KOPT-K1 (cell line): Measurements from ENCODE around the gene GJB3.
"Not testable (repeated sequence)": the region's sequence is repeated elsewhere in the genome, so short reads cannot be mapped to it uniquely, and the experiment has no call there.

Experiments used
- H3K27ac ChIP-seq: fragments of 200-600 bp; sonication (generic); 2 replicates; pipeline ENCODE4 v1.5.1; 2016; ENCODE audit warnings: antibody characterized with exemption, mild to moderate bottlenecking, low read depth, low read length; ENCODE audit not compliant: poor library complexity, severe bottlenecking
- H3K36me3 ChIP-seq: fragments of 200-600 bp; sonication (generic); 2 replicates; pipeline ENCODE4 v1.5.1; 2017; ENCODE audit warnings: antibody characterized with exemption, mild to moderate bottlenecking, low read length, moderate library complexity; ENCODE audit not compliant: insufficient read depth
- H3K9me3 ChIP-seq: fragments of 200-600 bp; sonication (generic); 2 replicates; pipeline ENCODE4 v1.5.1; 2017; ENCODE audit warnings: antibody characterized with exemption, low read length, mild to moderate bottlenecking; ENCODE audit not compliant: insufficient read depth, poor library complexity, severe bottlenecking

The GJB3 gene

GRCh38 chr1:34787461-34788420 lies 6.7 kb downstream of the GJB3 start:
- Histone ChIP-seq H3K27ac (no peak overlapping the region), H3K9me3 (no peaks in the 10 kb centered on the region), H3K36me3 (no peaks in the 10 kb centered on the region)

- Histone ChIP-seq H3K27ac (no peak overlapping the region), H3K36me3 (no peaks in the 10 kb centered on the region), H3K9me3 (no peaks in the 10 kb centered on the region)
Observed at GRCh38 chr1:34790985-34791384, 10.0 kb downstream of the GJB3 start.

- H3K36me3 ChIP-seq: no peaks in the 10 kb centered on the region
- no peak overlapping the region for H3K27ac ChIP-seq
- H3K9me3 ChIP-seq: no peaks in the 10 kb centered on the region
Observed at GRCh38 chr1:34792424-34792823, 11.4 kb downstream of the GJB3 start.

GRCh38 chr1:34792868-34793727 lies 12.1 kb downstream of the GJB3 start, which contains the start of gene GJA4:
TSS of gene GJA4 (plus strand) at chr1:34792999. CDS start at chr1:34794214, 1,215 bp downstream.
- Histone ChIP-seq H3K27ac (no peak within 1 kb of the TSS), H3K9me3 (no peaks in the 10 kb centered on the region), H3K36me3 (no peaks in the 10 kb centered on the region)

- Histone ChIP-seq H3K9me3 (no peaks in the 10 kb centered on the region), H3K36me3 (no peaks in the 10 kb centered on the region), H3K27ac (no peak overlapping the region)
Observed at GRCh38 chr1:34794001-34794789, 13.2 kb downstream of the GJB3 start.

GRCh38 chr1:34794790-34795180 lies 13.8 kb downstream of the GJB3 start:
- no peaks in the 10 kb centered on the region for H3K9me3 ChIP-seq
- no peaks in the 10 kb centered on the region for H3K36me3 ChIP-seq

GRCh38 chr1:34795916-34796315 lies 14.9 kb downstream of the GJB3 start:
- Histone ChIP-seq H3K36me3 (no peaks in the 10 kb centered on the region), H3K9me3 (no peaks in the 10 kb centered on the region), H3K27ac (no peak overlapping the region)

More at GRCh38 chr1:34794790-34795180, 13.8 kb downstream of the GJB3 start:
- no peak overlapping the region for H3K27ac ChIP-seq

- H3K9me3 ChIP-seq: no peaks in the 10 kb centered on the region
- H3K36me3 ChIP-seq: no peaks in the 10 kb centered on the region
Observed at GRCh38 chr1:34796990-34797389, 16.0 kb downstream of the GJB3 start.

GRCh38 chr1:34800214-34800613 lies 19.2 kb downstream of the GJB3 start:
- no peak overlapping the region for H3K27ac ChIP-seq
- H3K9me3 ChIP-seq: peaks cover 6% of the 10 kb centered on the region
- H3K36me3 ChIP-seq: no peaks in the 10 kb centered on the region

More at GRCh38 chr1:34796990-34797389, 16.0 kb downstream of the GJB3 start:
- H3K27ac ChIP-seq: no peak overlapping the region

GRCh38 chr1:34803770-34804169 lies 22.8 kb downstream of the GJB3 start:
- Histone ChIP-seq H3K27ac (no peak overlapping the region), H3K36me3 (no peaks in the 10 kb centered on the region)

GRCh38 chr1:34806396-34806795 lies 25.4 kb downstream of the GJB3 start:
- Histone ChIP-seq H3K9me3 (peaks cover 6% of the 10 kb centered on the region), H3K36me3 (no peaks in the 10 kb centered on the region), H3K27ac (no peak overlapping the region)

More at GRCh38 chr1:34803770-34804169, 22.8 kb downstream of the GJB3 start:
- H3K9me3 ChIP-seq: peaks cover 6% of the 10 kb centered on the region

GRCh38 chr1:34808051-34808810 lies 27.2 kb downstream of the GJB3 start:
- Histone ChIP-seq H3K9me3 (peaks cover 6% of the 10 kb centered on the region), H3K36me3 (no peaks in the 10 kb centered on the region), H3K27ac (no peak overlapping the region)

- H3K27ac ChIP-seq, H3K9me3 ChIP-seq, H3K36me3 ChIP-seq: not testable (repeated sequence)
Observed at GRCh38 chr1:34810781-34811180, 29.8 kb downstream of the GJB3 start.

- H3K9me3 ChIP-seq: no peaks in the 10 kb centered on the region
- no peak overlapping the region for H3K27ac ChIP-seq
- H3K36me3 ChIP-seq: no peaks in the 10 kb centered on the region
Observed at GRCh38 chr1:34816332-34816731, 35.3 kb downstream of the GJB3 start.
